NCI-H1417 (cell line): ENCODE data around the gene TMSB10.

Source experiments
- DNase-seq, 3 experiments: peaks; one replicate each; lab custom pipeline; 2025; lab: John Stamatoyannopoulos, UW

Gene TMSB10

DNA sequence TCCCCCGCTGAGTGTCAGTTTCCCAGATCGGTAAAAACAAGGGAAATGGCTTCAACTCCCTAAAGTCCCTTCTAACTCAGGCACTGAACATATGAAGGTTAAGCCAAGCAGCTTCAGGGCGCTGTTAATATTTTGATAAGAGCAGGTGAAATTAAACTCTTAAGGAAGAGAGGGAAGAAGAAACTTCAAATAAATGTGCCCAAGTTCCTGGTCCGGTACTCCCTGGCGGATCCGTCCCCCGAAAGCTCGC, 25.1 kb upstream of the TMSB10 start:
- DNase-seq = no peak

DNA sequence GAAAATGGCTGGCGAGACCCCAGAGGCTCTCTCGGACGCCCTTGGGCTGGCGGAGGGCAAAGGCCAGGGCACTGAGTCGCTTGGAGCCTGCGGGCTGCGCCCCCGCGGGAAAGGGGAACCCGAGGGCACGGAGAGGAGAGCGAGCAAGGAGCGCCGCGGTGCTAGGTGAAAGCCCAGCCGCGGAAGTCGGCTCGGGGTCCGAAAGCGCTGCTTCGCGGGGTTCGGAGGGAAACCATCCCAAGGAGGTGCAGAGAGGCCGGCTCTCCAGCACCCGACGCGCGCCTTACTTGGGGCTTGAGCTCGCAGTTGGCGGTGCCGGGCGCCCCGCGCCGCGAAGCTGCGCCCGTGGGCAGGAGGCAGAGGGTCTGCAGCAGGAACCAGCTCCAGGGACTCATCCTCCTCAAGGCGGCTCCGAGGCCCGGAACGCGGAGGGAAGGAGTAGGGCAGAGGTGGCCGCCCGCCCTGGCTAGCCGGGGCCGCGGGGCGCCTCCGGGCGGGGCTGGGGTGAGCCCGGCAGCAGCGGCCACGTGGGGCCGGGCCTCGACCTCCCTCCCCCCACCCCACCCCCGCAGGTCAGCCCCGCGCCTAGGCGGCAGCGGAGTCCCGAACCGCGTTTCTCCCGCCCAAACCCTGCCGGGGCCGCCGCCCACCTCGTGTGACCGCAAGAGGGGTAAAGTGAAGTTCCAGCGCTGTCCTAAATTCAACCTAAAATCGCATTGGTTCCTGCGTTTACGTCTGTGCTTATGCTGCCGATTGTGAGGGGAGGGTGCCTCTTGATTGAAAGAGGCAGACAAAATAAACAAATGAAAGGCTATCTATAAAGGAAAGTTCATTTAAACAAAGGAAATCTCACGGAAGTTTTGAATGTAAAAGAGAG, 24.6 kb upstream of the TMSB10 start, which contains the start of gene TRABD2A:
TRABD2A (minus strand) TSS at position 440 of the 877 bp plus-strand sequence; CDS start at position 395, 45 bp downstream.
- peak in 2 of 3 experiments; percentile 24 to 37 for DNase-seq

- peak; percentile 43 to 69 (median 64) for DNase-seq
Measured at GRCh38 chr2:84881581-84882413, 23.7 kb upstream of the TMSB10 start.

GRCh38 chr2:84882414-84882738, 23.1 kb upstream of the TMSB10 start:
- DNase-seq = no peak

DNA sequence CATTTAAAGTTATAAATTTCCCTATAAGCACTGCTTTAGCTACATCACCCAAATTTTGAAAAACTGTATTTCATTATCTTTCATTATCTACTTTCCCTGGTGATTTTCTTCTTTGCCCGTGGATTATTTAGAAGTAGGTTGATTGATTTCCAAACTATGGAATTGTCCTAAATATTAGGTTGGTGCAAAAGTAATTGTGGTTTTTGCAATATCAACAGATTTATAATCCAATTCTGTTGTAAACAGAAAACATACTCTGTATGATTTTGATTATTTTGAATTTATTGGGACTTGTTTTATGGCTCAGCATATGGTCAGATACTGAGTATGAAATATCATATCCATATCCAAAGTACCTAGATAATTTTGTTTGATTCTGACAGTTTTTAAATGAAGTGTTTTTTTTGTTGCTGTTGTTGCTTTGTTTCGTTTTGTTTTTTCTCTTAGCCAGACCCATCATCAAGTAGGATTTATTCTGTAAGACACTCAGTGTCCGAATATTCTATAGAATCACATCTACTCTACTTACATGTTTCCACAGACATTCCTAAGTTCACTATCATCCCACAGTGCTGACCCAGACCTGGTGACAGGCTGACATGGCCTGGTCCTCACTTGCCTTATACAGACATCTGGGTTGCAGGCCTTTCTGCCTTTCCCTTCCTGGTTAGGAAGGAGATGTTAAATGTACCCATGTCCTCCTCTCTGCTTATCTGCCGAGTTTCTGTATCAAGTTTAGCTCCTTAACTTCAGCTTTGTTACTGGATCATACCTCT, 22.5 kb upstream of the TMSB10 start:
- no peak for DNase-seq

- no peak for DNase-seq
Measured at GRCh38 chr2:84884449-84884848, 21.0 kb upstream of the TMSB10 start.

DNA sequence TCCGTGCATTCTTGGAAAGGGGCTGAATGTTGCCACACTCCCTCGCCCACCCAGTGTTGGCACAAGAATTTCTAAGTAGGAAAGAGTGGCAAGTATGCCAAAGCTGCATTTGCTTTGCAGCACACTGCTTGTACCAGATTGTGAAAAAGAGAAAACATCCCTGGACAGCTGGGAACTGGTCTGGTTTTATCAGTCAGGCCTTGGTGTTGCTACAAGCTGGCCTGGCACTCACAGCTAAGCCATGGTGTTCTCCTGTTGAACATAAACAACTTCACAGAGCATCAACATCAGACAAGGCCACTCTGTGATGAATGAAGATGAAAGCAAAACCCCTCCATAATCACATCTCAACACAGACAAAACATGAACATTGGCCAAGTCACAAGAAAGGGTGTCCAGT, 20.3 kb upstream of the TMSB10 start:
- no peak for DNase-seq

GRCh38 chr2:84886791-84887190, 18.7 kb upstream of the TMSB10 start:
- no peak for DNase-seq

DNA sequence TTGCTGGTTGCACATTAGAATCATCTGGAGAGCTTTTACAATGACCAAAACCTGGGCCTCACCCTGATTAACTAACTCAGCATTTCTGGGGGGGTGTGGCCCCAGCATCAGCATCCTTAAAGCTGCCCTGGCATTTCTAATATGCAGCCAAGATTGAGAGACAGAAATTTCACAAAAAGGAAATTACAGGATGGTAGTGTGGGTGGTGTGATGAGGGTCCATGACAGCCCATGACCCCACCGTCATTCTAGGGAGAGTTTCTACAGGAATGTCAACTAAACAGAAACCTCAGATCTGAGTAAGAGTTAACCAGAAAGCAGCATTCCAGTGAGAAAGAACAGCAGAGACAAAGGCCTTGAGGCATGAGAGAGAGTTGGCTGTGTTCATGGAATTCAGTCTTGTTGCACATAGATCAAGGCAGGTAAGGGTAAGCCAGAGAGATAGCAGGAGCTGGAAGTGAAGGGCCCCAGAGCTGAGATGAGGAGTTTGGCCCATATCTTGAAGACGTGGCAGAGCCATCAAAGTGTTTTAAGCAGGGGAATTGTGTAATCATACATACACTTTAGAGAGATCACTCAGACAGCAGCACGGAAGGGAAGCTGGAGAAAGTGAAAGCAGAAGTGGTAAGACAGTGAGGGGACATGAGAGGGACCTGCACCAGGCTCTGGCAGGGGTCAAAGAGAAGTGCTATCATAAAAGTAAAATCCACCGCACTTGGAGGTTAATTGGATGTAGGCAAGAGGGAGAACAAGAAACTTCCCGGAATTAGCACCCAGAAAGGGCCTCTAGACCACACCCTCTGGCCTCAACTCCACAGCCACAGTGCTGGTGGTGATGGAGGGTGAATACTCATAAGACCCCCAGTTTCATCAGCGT, 16.8 kb upstream of the TMSB10 start:
- DNase-seq = no peak

DNA sequence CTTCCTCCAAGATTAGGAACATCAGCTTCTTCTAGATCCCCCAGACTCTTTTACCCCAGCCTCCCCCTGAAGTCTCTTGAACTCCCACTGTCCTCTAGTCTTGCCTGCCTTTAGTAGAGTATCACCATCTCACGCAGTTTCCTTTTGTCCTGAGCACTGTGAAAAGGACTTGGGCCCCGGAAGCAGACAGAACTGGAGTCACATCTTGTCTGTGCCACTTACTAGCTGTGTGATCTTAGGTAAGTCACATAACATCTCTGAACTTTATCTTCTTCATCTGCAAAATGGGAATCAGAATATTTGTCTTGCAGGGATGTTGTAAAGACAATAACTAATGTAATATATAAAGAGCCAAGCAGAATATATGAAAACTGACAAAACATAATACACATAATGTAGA, 16.1 kb upstream of the TMSB10 start:
- DNase-seq = no peak

DNA sequence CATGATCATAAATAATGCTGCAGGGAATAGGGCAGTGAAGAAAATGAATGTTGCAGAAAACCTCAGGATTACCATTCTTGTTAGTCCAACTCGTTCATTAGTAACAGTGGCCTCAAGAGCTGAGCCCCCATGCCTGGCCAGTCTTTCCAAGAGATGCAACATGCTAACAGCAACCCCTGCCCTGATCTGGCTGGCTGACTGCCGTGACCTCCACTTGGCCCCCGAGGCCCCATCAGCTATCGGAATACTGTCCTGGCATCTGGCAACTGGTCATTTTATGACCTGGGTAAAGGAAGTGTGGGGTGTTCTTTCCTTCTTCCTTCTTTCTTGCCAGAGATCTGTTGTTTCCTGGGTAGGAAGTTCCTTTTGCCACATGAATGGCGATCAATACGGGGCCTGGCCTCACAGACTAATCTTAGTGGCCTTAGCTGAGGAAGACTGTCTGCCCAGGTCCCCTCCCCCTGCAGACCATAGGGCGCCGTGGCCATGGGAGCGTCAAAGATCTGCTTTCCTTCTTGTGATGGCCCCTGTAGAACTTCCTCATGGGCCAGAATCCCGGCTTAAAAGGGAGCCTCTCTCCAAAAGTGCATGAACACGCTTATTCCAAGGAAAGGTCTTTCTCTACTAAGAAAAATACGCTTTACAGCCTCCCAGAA, 14.0 kb upstream of the TMSB10 start:
- DNase-seq = no peak

DNA sequence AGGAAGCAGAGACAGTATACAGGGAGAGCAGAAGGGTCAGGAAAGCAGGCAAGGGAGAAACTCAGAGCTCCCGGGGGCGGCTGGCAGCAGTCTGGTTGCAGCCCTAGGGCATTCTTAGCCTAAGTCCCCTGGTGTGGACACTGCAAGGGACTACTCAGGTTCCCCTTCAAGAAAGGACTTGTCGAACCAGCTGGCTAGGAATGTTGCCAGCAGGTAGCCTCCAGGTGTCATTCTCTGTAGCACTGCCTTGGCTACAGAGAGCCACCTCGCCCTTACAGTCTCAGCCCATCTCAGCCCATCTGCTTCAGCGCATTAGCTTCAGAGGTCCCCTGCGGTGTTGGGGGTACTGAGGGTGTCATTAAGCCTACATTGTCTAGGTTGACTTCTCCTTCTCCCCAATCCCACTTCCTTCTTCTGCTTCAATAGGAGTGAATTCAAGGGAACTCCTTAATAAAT, 11.3 kb upstream of the TMSB10 start:
- peak in 2 of 3 experiments; percentile 69 to 86 for DNase-seq

DNA sequence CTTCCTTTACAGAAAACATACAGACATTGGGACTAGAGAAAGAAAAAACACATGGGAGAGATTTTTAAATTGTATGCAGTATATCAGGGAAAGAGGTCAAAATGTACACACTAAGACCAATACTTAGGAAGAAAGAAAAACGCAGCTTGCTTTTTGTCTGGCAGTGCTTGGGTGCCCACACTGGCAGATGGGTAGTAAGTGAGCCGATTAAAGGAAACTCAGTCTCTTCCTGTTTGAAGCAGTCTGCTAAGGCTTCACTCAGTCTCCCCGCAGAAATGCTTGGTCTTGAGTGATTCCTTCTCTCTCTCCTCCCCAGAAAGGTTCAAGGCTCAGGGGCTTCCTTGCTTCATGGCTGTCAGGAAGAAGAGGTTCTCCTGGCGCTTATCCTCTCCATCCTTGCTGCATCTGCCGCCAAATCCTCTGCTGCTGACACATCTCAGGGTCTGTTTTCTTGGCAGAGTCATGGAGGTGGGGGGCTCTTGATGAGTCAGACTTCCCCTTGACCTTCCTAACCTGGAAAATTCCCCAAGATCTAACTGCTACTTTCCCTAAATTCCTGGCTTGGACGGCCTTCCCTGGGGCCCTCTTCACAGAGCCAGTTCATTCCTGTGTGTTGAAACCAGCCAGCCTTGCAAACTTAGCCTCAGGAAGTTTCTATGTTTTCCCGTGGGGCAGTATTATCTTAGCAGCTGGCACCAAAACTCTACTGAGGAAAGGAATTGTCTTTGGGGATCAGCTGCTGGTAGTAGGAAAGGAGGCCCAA, 10.5 kb upstream of the TMSB10 start:
- no peak for DNase-seq

GRCh38 chr2:84896567-84896966, 8.9 kb upstream of the TMSB10 start:
- no peak for DNase-seq

GRCh38 chr2:84897773-84898172, 7.7 kb upstream of the TMSB10 start:
- no peak for DNase-seq

- no peak for DNase-seq
Measured at GRCh38 chr2:84899304-84900204, 5.9 kb upstream of the TMSB10 start.

GRCh38 chr2:84900971-84901370, 4.5 kb upstream of the TMSB10 start:
- DNase-seq = no peak

GRCh38 chr2:84901593-84902120, 3.8 kb upstream of the TMSB10 start:
- DNase-seq = no peak

DNA sequence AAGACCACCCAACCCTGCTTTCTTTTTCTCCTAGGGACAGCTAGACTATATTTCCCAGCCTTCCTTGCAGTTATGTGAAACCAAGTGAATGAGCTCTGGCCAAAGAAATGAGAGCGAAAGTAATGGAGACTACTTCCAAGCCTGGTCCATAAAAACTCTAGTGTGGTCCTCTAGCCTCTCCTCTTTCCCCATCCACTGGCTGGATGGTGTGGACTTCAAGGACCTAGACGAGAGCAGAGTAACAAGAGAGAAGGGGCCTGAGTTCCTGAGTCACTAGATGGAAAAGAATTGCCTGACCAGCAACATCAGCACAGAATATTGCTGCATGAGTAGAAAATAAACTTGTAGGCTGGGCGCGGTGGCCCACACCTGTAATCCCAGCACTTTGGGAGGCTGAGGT, 2.9 kb upstream of the TMSB10 start:
- DNase-seq = no peak
